COLO668 (cell line): ENCODE results near the gene KRT6A.
"Not testable (repeated sequence)": the region's sequence is repeated elsewhere in the genome, so short reads cannot be mapped to it uniquely, and the experiment has no call there.

Experiments
- DNase-seq: peaks from one replicate; lab custom pipeline; 2025; ENCODE audit not compliant: unreplicated experiment; lab: John Stamatoyannopoulos, UW

The KRT6A gene

GRCh38 chr12:52474212-52474611 is 18.8 kb downstream of the KRT6A start:
- DNase-seq, result no peak

DNA sequence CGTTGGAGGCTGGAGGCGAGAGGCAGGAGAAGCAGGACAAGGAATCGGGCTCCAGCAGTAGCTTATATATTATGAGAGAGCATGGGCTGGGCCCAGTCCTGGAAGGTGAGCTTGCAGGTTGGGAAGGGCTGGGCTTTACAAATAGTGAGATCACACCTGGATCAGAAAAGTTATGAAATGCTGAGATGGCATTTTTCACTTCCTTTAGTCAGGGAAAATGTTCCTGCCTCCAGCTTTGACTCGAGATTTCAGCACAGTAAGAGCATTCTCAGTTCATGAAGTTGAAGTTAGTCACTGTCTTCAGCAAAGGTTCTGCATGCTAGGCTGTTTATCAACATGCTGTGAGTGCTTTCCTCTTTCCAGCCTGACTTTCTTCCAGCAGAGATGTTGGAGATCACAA is 19.3 kb downstream of the KRT6A start, which contains the start of gene KRT6C:
Gene KRT6C, minus strand, starts transcription at position 38 of the 400 bp plus-strand sequence. CDS start 68 bp downstream, outside the sequence.
- DNase-seq, result no peak

GRCh38 chr12:52469853-52470252 is 23.2 kb downstream of the KRT6A start:
- DNase-seq, result no peak

DNA sequence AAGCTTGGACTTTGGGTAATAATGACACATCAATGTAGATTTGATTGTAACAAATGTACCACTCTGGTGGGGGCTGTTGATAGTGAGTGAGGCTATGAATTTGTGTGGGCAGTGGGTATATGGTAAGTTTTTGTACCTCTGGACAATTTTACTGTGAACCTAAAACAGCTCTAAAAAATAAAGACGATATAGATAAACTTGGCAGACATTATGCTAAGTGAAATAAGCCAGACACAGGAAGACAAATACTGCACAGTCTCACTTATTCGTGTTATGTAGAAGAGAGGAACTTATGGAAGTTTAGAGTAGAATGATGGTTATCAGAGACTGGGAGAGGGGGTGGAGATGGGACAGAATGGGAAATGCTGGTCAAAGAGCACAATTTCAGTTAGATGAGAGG is 28.2 kb downstream of the KRT6A start:
- DNase-seq, result no peak

GRCh38 chr12:52461693-52462092 is 31.4 kb downstream of the KRT6A start:
- DNase-seq, result no peak

- DNase-seq, result no peak
Measured at GRCh38 chr12:52458861-52459260, 34.2 kb downstream of the KRT6A start.

DNA sequence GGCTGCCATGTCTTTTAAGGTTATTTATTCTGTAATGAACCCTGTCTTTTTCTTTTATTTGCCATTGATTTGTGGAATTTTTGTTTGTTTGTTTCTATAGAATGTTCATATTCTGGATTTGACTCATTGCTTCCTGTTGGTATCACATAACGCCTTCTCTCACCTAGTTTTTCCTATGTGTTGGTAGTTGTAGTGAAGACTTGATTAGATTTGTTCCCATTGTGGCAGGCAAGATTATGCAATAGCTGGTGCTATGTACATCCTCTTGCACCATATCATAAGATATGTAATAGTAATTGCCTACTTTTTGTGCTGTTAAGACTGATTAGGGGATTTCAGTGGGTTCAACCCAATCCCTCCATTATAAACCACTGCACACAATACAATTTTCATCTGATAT is 37.2 kb downstream of the KRT6A start:
- DNase-seq, result no peak

- DNase-seq, result peak; percentile 35
Measured at GRCh38 chr12:52454411-52455201, 38.5 kb downstream of the KRT6A start.

- DNase-seq, result no peak
Measured at GRCh38 chr12:52452101-52452500, 41.0 kb downstream of the KRT6A start, which contains the start of gene KRT6B. Gene KRT6B, minus strand, starts transcription at chr12:52452146. Its CDS starts 68 bp downstream, at chr12:52452078.

DNA sequence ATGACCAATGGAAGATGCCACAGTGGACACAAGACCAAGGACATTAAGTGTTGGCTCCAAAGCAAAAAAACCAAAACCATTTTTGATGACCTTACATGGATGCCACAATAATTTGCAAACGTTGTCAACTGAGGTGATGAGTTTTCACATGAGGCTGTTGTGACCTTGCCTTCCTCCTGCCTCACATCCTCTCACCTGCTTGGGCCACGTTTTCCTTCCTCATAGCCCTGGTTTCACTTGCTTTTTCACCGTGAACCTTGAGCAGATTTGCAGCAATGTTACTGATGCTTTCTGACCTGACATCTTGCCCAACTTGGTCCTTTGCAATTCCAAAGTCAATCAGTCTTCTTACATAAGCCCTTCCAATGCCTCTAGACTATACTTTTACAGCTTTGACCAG is 44.8 kb downstream of the KRT6A start:
- DNase-seq, result no peak

- not testable (repeated sequence) for DNase-seq
Measured at GRCh38 chr12:52447196-52447595, 45.9 kb downstream of the KRT6A start.

DNA sequence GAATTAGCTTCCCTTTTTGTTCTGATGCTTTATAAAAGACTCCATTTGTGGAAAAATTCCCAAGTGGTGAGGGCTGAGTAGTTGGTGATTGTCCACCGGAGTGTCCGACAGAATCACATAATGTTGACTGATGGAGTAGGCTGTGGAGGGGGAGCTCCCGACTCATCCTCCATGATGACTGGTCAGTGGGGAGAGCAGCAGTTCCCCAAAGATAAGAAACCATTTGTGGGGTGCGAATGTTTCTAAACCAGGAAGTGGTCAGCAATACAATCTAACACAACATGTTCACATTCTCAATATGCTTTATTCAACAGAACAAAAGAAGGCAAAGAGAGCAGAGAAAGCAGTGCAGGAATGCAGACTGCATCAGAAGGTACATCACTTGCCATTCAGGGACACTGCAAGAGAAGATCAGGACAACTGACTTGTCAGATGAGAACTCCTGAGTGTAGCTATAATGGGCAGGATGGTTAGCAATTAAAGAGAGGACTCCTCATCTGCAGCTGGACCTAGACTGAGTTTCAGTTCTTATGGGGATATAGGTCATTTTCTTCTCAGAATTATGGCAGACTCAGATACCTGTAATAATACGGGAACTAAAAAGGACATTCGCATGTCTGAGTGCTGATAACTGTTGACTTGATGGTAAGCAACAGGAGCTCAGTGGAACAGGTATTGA is 46.6 kb downstream of the KRT6A start:
- no peak for DNase-seq

DNA sequence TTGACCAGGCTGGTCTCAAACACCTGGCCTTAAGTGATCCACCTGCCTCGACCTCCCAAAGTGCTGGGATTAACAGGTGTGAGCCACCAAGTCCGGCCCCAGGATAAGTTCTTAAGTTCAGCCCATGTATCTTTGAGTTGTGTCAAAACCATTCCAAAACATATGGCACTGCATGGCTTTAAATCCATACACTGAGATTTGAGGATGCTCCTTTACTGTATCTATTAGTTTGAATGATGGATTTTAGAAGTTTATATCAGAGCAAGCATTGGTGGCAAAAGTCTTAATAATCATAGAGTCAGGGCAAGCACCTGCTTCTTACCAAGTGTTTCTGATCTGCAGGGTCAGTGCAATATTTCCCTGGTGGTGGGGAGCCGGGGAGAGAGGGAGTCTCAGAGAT is 47.2 kb downstream of the KRT6A start:
- no peak for DNase-seq

DNA sequence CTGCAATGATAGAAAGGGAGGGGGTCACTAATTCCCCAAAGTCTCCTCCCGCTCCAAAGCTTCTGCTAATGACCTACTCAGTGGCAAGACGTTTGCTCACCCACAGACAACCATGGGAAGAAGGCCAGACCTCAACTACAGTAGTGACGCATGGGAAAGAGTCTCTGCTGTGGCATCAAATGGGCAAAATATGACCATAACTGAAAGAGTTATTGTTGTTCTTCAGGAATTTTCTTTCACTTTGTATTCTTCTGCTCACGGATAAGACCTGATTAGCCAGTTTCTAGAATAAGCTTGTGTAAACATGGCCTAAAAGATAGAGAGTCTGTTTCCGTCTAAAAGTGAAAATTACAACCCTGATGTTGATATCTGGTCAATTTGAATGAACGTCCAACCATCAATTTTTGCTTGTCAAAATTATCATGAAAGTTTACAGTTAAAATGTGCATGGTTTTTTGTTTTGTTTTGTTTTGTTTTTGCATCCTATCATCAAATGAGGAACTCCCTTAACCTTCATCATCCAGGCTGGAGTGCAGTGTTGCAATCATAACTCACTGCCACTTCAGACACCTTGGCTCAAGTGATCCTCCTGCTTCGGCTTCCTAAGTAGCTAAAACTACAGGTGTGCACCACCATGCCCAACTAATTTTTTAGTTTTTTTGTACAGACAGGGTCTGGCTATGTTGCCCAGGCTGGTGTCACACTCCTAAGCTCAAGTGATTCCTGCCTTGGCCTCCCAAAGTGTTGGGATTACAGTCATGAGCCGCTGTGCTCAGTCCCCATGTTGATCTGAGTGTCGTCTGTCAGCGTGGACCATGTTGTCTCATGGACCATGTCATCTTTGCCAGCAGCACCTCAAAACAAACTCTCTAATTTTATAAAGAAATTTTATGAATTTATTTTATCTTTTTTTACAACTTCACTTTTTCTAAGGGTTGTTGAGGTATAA is 48.1 kb downstream of the KRT6A start:
- DNase-seq, result no peak

DNA sequence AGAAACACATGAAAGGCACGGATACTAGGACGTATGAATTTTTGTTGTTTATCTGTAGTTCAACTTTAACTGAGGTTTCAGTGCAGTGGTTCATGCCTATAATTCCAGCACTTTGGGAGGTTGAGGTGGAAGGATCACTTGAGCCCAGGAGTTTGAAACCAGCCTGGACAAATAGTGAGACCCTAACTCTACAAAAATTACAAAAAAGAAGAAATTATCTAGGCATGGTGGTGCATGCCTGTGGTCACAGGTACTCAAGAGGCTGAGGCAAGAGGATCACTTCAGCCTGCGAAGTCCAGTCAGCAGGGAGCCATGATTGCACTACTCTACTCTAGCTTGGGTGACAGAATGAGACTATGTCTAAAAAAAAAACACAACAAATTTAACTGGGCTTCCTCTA is 49.1 kb downstream of the KRT6A start:
- DNase-seq, result no peak

DNA sequence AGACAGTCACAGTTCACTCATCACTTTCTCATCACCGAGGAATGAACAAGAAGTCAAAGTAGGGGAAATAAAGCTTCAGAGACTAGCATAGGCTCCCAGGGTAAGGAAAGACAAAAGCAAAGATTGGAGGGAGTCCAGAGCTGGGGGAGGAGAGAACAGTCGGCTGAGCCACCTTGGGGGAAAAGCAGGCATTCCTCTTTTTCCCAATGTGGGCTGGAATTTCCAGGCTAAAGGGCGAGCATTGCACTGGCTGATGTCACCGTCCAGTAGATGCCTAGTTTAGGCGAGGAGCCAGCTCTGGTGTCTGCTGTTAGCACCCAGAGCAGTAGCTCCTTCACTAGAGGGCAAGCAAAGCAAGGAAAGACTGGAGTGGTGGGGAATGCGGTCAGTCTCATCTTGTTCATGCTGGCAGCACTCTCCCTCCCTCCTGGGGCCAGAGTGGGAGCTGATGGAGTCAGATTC is 50.4 kb downstream of the KRT6A start:
- no peak for DNase-seq

GRCh38 chr12:52441320-52441911 is 51.6 kb downstream of the KRT6A start:
- no peak for DNase-seq

- peak; percentile 7 for DNase-seq
Measured at GRCh38 chr12:52440821-52441319, 52.2 kb downstream of the KRT6A start.

DNA sequence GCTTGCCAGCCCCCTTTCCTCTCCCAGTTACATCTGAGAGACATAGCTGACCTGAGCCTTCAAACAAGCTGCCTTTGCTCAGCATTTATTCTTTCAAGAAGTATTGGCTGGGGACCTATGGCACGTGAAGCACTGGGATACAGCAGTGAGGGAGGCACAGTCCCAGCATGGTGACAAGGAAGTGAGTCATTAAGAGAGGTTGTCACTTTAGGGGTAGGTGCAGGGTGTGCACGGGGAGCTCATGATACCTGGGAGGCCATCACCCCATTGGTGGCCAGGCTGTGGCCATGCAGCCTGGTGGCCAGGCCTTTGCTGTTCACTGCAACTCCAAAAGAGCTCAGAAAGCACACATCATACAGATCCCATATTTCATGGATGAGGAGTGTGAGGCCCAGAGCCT is 53.2 kb downstream of the KRT6A start:
- DNase-seq, result no peak

GRCh38 chr12:52439420-52439819 is 53.6 kb downstream of the KRT6A start:
- no peak for DNase-seq
